C4-2B (cell line): ENCODE results near the gene RNF224.

Source experiments
- H3K27ac ChIP-seq: fragments of 450-650 bp; 2 replicates; pipeline ENCODE4 v1.5.1; 2017
- ZFX ChIP-seq: fragments of 450-650 bp; IDR thresholded peaks from 2 replicates; pipeline ENCODE4 v1.6.1; 2017
- TF ChIP-seq, protein P1 (sequence below): fragments of 450-650 bp; conservative IDR thresholded peaks from 2 replicates; pipeline ENCODE4 v1.5.1; 2017; ENCODE audit warnings: mild to moderate bottlenecking

The RNF224 gene

DNA sequence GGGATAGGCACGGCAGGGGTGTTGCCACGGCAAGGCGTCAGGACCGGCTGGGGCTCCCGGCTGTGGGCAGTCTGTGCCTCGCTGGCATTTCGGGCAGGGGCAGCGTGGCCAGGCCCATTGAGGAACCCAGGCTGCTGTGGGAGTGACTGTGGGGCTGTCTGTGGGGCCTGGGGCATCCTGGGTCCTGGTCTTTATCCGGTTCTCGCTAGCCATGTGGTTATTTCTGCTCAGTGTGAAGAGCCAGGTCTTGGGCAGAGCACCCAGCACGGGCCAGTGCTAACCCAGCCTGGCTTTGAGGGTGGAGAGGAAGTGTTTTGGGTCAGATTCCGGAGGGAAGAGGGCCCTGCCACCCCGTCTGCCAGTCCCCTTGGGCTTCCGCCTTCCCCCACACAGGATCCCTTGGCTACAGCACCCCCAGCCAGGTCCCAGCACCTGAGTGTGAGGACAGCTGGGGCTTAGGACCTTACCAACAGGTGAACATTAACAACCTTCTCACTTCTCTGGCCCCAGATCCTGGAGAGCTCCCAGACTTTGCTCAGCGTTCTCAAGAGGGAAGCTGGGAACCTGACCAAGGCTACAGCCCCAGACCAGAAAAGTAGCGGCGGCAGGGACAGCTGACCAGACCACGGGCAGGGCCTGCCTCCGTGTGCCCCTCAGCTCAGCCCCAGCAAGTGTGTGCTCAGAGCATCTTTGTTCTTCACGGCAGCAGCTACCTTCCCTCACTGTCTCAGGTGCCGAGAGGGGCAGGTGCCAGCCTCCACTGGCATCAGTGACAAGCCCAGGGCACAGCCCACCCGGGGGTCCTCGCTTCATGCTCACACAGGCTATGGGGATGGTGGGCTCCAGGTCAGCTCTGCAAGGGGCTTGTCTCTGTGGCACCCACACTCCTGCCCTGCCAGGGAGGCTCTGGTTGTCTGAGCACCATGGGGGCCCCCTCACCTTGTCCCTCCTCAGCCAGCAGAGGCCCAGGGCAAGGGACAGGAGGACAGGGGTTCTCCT is 37.7 kb upstream of the RNF224 start:
- TF ChIP-seq ZFX, result no peak
- TF ChIP-seq, protein P1, sequence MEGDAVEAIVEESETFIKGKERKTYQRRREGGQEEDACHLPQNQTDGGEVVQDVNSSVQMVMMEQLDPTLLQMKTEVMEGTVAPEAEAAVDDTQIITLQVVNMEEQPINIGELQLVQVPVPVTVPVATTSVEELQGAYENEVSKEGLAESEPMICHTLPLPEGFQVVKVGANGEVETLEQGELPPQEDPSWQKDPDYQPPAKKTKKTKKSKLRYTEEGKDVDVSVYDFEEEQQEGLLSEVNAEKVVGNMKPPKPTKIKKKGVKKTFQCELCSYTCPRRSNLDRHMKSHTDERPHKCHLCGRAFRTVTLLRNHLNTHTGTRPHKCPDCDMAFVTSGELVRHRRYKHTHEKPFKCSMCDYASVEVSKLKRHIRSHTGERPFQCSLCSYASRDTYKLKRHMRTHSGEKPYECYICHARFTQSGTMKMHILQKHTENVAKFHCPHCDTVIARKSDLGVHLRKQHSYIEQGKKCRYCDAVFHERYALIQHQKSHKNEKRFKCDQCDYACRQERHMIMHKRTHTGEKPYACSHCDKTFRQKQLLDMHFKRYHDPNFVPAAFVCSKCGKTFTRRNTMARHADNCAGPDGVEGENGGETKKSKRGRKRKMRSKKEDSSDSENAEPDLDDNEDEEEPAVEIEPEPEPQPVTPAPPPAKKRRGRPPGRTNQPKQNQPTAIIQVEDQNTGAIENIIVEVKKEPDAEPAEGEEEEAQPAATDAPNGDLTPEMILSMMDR, result peak; percentile 44; the same call in 1 of the 2 replicates
- peak overlapping the region; percentile 93 for H3K27ac ChIP-seq

DNA sequence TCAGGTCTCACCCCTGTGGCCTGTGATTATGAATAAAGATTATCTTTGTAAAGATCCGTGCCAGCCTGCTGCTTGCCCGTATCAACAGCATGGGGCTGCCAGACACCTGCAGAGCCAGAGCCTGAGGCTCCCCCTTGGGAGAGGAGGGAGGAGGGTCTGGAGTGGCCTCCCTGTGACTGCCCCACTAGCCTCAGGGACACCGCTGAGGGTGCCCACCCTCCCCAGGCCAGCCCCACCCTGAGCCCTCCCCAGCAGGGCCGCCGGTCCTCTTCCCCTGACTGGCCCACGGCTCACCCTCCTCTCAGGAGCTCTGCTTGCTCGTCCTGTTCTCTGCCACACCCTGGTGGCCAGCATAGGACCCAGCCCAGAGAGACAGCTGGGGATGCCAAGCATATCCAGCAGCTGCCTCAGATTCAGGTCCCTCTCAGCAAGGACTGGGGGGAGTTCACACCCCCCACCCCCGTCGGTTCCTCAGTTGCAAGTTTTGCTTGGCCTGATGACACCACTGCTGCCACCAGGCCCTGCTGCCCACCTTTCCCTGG is 36.9 kb upstream of the RNF224 start:
- TF ChIP-seq ZFX, result no peak
- TF ChIP-seq, protein P1, result no peak; the same call in 1 of the 2 replicates
- H3K27ac ChIP-seq, result peak overlapping the region; percentile 93

GRCh38 chr9:137191245-137191644 is 36.1 kb upstream of the RNF224 start:
- TF ChIP-seq, protein P1, result no peak
- TF ChIP-seq ZFX, result no peak
- peak overlapping the region; percentile 93 for H3K27ac ChIP-seq

GRCh38 chr9:137191691-137192447 is 35.4 kb upstream of the RNF224 start:
- H3K27ac ChIP-seq, result peak overlapping the region; percentile 93; the same call in 1 of the 2 replicates

DNA sequence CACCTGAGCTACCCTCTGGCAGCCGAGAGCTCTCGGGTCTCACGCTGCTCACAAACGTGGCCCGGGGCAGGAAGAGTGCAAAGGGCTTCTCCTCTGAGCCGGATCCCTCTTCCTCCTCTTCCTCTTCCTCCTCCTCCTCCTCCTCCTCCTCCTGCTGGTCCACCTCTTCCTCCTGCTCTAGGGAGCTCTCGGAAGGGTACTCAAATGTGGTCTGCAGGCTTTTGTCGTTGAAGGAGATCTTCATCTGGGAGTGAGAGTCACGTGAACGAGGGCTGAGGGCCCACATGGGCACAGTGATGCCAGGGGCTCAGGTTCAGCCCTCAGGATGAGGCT is 34.9 kb upstream of the RNF224 start:
- no peak overlapping the region; the same call in 1 of the 2 replicates for H3K27ac ChIP-seq
- TF ChIP-seq, protein P1, result no peak
- TF ChIP-seq ZFX, result no peak

More at GRCh38 chr9:137191691-137192447, 35.4 kb upstream of the RNF224 start:
- no peak for TF ChIP-seq ZFX
- TF ChIP-seq, protein P1, result no peak

- no peak for TF ChIP-seq ZFX
- TF ChIP-seq, protein P1, result no peak
- peak overlapping the region; percentile 85 for H3K27ac ChIP-seq
Observed at GRCh38 chr9:137192859-137193258, 34.4 kb upstream of the RNF224 start.
